B cell (primary cell): ENCODE data around the gene VAMP4.

ENCODE experiments used
- EZH2 ChIP-seq: IDR thresholded peaks from 2 replicates; pipeline ENCODE4 v1.6.1; 2012; ENCODE audit warnings: borderline replicate concordance, low read depth, mild to moderate bottlenecking, moderate library complexity, low read length; ENCODE audit not compliant: insufficient read depth, poor library complexity, severe bottlenecking
- TF ChIP-seq, protein P1 (sequence below): fragments of 200-600 bp; IDR thresholded peaks from one replicate; pipeline ENCODE4 v1.8.0; 2022; ENCODE audit warnings: antibody characterized with exemption, mild to moderate bottlenecking

DNA sequence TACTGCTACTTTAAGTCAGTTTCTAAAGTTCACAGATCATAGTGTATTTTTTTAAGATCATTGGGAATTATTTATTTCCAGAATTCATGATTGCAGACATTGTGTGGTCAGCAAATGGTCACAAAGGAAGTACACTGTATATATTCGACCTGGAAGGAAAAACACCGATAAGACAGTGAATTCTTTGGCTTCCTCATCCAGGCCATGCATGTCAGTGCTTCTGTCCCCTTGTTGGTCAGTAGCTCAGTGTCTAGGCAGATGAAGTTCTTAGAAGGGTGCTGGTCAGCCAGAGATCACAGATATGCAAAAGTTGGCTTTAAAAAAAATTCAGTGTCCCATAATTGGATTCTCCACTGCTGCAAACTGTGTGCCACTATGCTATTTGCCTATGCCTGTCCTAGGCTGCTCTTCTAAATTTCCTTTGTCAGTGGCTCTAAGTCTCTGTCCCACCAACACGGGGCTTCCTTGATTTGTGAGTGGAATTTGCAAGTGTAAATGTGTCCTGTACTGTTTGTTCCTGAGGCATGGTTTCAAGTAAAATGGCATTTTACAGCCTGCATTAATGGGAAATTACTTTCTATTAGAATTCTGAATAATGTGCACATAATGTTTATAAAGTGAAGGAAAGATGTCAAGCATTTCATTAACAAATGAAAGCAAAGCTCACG lies 12.0 kb upstream of the VAMP4 start:
- no peak for TF ChIP-seq EZH2
- TF ChIP-seq, protein P1, sequence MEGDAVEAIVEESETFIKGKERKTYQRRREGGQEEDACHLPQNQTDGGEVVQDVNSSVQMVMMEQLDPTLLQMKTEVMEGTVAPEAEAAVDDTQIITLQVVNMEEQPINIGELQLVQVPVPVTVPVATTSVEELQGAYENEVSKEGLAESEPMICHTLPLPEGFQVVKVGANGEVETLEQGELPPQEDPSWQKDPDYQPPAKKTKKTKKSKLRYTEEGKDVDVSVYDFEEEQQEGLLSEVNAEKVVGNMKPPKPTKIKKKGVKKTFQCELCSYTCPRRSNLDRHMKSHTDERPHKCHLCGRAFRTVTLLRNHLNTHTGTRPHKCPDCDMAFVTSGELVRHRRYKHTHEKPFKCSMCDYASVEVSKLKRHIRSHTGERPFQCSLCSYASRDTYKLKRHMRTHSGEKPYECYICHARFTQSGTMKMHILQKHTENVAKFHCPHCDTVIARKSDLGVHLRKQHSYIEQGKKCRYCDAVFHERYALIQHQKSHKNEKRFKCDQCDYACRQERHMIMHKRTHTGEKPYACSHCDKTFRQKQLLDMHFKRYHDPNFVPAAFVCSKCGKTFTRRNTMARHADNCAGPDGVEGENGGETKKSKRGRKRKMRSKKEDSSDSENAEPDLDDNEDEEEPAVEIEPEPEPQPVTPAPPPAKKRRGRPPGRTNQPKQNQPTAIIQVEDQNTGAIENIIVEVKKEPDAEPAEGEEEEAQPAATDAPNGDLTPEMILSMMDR = no peak
